ENCODE results near the gene ZNF366.

Gene ZNF366, protein sequence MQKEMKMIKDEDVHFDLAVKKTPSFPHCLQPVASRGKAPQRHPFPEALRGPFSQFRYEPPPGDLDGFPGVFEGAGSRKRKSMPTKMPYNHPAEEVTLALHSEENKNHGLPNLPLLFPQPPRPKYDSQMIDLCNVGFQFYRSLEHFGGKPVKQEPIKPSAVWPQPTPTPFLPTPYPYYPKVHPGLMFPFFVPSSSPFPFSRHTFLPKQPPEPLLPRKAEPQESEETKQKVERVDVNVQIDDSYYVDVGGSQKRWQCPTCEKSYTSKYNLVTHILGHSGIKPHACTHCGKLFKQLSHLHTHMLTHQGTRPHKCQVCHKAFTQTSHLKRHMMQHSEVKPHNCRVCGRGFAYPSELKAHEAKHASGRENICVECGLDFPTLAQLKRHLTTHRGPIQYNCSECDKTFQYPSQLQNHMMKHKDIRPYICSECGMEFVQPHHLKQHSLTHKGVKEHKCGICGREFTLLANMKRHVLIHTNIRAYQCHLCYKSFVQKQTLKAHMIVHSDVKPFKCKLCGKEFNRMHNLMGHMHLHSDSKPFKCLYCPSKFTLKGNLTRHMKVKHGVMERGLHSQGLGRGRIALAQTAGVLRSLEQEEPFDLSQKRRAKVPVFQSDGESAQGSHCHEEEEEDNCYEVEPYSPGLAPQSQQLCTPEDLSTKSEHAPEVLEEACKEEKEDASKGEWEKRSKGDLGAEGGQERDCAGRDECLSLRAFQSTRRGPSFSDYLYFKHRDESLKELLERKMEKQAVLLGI

GRCh38 chr5:72507231-72507906 is at the start of gene ZNF366:
Gene ZNF366, minus strand, starts transcription at chr5:72507410. Its CDS starts 45,914 bp downstream, at chr5:72461496.
- no peak for DNase-seq (ENCODE audit: low read depth)

GRCh38 chr5:72556351-72557166 is 49.3 kb upstream of the ZNF366 start:
- no peak for DNase-seq (ENCODE audit: low read depth)

- no peak for DNase-seq (ENCODE audit: low read depth)
Measured at GRCh38 chr5:72555871-72556270, 48.7 kb upstream of the ZNF366 start.

- no peak for DNase-seq (ENCODE audit: low read depth)
Measured at GRCh38 chr5:72554897-72555296, 47.7 kb upstream of the ZNF366 start.

DNA sequence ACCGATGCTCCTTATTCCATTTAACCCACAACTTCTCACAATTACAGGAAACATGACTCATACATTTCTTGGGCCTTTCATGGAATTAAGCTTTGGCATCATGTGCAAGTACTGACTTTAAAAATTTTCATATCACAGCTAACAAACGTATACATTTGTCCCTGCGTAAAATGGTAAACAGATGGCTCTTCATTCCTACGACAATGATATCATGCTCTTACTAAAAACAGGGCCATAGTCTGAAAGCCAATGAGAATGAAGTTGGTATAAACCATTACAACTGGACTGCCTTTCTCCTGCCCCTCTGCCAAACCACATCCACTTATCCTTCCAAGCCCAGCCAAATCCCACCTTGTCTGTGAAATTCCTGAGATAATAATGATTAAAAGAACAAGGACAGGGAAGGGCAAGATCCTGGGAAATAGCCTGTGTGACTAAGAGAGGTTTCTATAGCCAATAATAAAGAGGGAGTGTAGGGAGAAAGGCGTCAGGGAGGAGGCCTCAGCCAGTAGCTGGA is 44.9 kb upstream of the ZNF366 start:
- no peak for DNase-seq (ENCODE audit: low read depth)

- DNase-seq (ENCODE audit: low read depth) = no peak
Measured at GRCh38 chr5:72550595-72550994, 43.4 kb upstream of the ZNF366 start.

GRCh38 chr5:72543811-72544210 is 36.6 kb upstream of the ZNF366 start:
- DNase-seq (ENCODE audit: low read depth) = no peak

- no peak for DNase-seq (ENCODE audit: low read depth)
Measured at GRCh38 chr5:72543365-72543764, 36.2 kb upstream of the ZNF366 start.

DNA sequence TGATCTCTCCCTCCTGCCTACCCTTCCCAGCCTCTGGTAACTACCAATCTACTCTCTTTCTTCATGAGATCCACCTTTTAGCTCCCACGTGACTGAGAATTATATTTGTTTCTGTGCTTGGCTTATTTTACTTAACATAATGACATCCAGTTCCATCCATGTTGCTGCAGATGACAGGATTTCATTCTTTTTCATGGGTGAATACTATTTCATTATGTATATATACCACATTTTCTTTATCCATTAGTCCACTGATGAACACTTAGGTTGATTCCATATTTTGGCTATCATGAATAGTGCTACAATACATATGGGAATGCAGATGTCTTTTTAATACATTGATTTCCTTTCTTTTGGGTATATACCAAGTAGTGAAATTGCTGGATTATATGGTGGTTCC is 35.5 kb upstream of the ZNF366 start:
- DNase-seq (ENCODE audit: low read depth) = no peak

DNA sequence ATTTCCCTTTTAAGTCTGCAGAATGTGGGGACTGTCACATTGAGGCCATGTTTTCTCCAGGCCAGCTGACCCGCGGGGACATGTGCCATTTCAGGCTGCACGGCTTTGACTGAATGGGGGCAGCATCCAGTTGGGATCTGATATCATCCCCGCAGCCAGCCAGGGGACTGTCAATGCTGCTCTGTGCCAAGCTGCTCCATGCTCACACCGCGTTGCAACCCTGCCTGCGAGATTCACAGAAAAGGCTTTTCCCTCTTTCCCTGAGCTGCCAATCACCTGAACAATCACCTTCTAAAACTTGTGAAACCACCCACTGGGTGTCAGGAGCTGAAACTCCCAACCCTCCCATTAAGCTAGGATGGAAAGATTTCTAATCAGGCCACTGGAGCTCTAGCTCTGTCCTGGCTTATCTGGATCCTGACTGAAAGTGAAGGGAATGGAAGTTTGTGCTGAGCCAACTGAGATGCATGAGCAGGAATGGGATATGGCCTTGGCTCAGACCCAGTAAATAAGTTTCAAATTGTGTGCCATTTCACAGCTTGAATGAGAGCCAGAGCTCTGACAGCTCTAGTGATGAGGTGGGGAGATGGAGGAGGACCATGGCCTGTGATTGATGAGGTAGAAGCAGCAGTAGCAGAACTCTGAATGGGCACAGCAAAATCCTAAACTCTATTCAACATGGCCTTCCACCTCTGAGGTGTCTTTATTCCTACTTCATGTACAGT is 34.5 kb upstream of the ZNF366 start:
- DNase-seq (ENCODE audit: low read depth) = no peak

GRCh38 chr5:72540759-72541438 is 33.7 kb upstream of the ZNF366 start:
- DNase-seq (ENCODE audit: low read depth) = no peak

- DNase-seq (ENCODE audit: low read depth) = no peak
Measured at GRCh38 chr5:72539726-72540125, 32.5 kb upstream of the ZNF366 start.

DNA sequence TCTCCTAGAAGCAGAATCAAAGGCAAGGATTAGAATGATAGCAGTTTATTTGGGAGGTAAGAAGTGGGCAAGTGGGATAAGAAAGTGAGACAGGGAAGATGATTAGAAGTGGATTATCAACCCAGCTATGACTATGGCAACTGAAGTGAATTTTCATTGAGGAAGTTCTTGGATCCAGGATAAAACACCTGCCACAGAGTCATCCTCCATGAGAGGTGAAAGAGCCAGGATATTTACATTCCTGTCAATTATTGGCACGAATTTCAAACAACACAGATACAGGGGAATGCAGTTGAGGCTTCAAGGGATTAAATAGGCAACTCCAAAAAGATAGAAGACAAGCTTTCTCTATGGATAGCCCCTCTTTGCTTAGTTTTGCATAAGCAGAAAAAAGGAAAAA is 31.8 kb upstream of the ZNF366 start:
- no peak for DNase-seq (ENCODE audit: low read depth)

GRCh38 chr5:72537166-72537565 is 30.0 kb upstream of the ZNF366 start:
- no peak for DNase-seq (ENCODE audit: low read depth)

DNA sequence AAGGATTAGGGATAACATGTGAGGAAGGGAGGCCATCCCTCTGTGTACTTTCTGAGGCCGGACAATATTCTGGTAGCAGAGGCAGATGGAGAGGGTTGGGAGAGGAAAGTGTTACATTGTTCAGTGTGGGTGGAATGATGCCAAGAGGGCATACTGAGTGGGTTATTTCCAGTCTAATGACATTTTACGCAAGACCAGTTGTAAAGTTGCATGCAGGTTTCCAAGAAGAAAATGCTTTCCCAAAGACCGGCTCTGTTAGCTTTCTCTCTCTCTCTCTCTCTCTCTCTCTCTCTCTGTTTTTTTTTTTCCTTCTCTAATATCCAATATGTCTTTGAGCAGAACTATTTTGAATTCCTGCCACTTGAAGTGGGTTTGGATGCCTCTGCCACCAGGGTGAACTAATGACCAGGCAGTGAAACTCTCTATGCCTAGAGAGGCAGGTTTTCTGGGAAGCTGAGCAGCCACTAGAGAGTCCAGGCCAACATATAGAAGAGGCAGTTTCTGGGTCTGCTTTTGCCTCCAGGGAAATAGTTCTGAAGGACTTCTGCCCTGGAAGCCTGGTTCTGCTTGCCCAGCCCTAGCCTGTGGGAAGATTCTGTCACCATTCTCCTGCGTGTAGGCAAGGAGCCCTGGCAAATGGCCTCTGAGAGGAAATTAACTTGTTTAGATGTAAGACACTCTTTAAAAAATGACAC is 24.4 kb upstream of the ZNF366 start:
- no peak for DNase-seq (ENCODE audit: low read depth)

- DNase-seq (ENCODE audit: low read depth) = no peak
Measured at GRCh38 chr5:72530196-72530595, 23.0 kb upstream of the ZNF366 start.

DNA sequence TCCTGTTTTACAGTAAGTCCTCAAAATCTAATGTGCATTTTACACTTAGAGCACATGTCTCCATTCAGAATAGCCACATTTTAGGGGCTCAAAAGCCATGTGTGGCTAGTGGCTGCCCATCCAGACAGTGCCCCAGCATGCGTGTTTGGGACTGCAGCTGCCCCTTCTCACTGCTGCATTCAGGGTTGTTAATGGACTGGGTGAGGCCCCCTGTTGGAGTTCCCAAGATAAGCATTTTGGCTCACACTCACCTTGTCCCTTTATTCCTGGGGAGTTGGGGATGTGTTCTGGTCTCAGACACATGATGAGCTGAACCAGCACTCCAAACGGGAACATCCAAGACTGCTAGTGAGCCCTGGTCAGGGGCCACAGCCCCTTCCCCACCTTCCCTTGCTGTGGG is 22.2 kb upstream of the ZNF366 start:
- no peak for DNase-seq (ENCODE audit: low read depth)

GRCh38 chr5:72525816-72526215 is 18.6 kb upstream of the ZNF366 start:
- DNase-seq (ENCODE audit: low read depth) = no peak

DNA sequence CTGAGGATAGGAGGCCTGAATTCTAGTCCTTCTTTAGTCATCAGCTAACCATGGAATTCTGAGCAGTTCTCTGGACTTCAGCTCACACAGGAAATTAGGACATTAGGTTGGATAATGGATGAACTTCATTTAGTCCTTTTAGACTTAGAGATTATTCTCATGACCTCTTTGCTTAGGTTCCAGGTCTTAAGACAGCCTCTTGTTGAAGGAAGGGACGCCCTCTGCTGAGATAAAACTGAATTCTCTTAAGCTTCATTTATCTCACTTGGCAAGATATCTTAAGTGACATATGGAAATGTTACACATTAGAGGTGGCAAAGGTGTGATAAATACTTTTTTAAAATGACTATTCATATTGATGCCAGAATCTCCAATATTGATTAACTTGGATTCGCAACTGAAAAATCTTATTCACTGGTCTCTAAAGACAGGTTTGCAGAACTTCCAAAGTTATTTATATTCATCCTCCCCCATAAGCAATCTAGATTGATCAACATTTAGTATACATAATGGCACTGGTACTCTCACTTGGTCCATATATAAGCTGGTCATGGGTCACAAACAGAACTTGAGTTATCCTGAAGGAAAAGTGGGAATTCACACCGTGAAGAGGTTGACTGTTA is 16.9 kb upstream of the ZNF366 start:
- DNase-seq (ENCODE audit: low read depth) = no peak

All from stimulated activated CD8-positive, alpha-beta memory T cell treated with anti-CD3 and anti-CD28 coated beads, Interleukin-15, amount 100 ng/mL, for 24 hours (primary cell).